ENCODE measurements around the gene UBE3B. TPM values are rescaled to one million over a fixed set of nuclear protein-coding genes. Genes with fewer than 3 reads are reported as not detected.

Gene UBE3B
- total RNA-seq, 4 donors from 2014 or later = 42.4 to 59.2 (median 49.1) TPM

- Histone ChIP-seq H3K36me3 (peaks cover 8 to 99% (median 74%) of the 10 kb centered on the region in 4 donors), H3K4me3 (no peak overlapping the region), H3K4me1 (no peaks in the 10 kb centered on the region), H3K27ac (replicated peaks in 1 of 4) (no peak overlapping the region), H3K9me3 (no peaks in the 10 kb centered on the region), H3K27me3 (no peaks in the 10 kb centered on the region)
- no peak for TF ChIP-seq EP300 (IDR thresholded peaks at IDR 0.05)
- TF ChIP-seq POLR2AphosphoS5 (IDR thresholded peaks at IDR 0.05) = no peak
- TF ChIP-seq CTCF (IDR thresholded peaks at IDR 0.05) = no peak
- no peak for TF ChIP-seq POLR2A (IDR thresholded peaks at IDR 0.05; ENCODE audit: low read depth)
- no peak for DNase-seq (ENCODE audit: extremely low spot score)
- 95% methylated on average over 3 of the region's 4 CpGs for WGBS
- intact Hi-C loops (cut with DNase I) = no loop called here
Observed at GRCh38 chr12:109562871-109563270, 85.4 kb downstream of the UBE3B start.

- Histone ChIP-seq H3K4me1 (no peaks in the 10 kb centered on the region), H3K36me3 (peaks cover 8 to 99% (median 78%) of the 10 kb centered on the region in 4 donors), H3K27ac (replicated peaks in 1 of 4) (peak overlapping the region in 1 of 4 donors; percentile 14), H3K27me3 (no peaks in the 10 kb centered on the region), H3K9me3 (no peaks in the 10 kb centered on the region), H3K4me3 (no peak overlapping the region)
- TF ChIP-seq POLR2AphosphoS5 (IDR thresholded peaks at IDR 0.05) = no peak
- TF ChIP-seq CTCF (IDR thresholded peaks at IDR 0.05) = no peak
- TF ChIP-seq EP300 (IDR thresholded peaks at IDR 0.05) = no peak
- TF ChIP-seq POLR2A (IDR thresholded peaks at IDR 0.05; ENCODE audit: low read depth) = no peak
- 89% methylated on average over 28 of the region's 30 CpGs for WGBS
- no peak for DNase-seq (ENCODE audit: extremely low spot score)
- intact Hi-C loops (cut with DNase I) = no loop called here
Observed at GRCh38 chr12:109563291-109564284, 86.2 kb downstream of the UBE3B start.

- intact Hi-C loops (cut with DNase I) = no loop called here
- Histone ChIP-seq H3K4me1 (no peaks in the 10 kb centered on the region), H3K36me3 (peaks cover 8 to 99% (median 72%) of the 10 kb centered on the region in 4 donors), H3K27ac (replicated peaks in 1 of 4) (no peak overlapping the region), H3K4me3 (no peak overlapping the region), H3K27me3 (no peaks in the 10 kb centered on the region), H3K9me3 (no peaks in the 10 kb centered on the region)
- DNase-seq (ENCODE audit: extremely low spot score) = no peak
- no peak for TF ChIP-seq CTCF (IDR thresholded peaks at IDR 0.05)
- TF ChIP-seq POLR2A (IDR thresholded peaks at IDR 0.05; ENCODE audit: low read depth) = no peak
- no peak for TF ChIP-seq POLR2AphosphoS5 (IDR thresholded peaks at IDR 0.05)
- no peak for TF ChIP-seq EP300 (IDR thresholded peaks at IDR 0.05)
- WGBS = 100% methylated on average over 4 of the region's 8 CpGs
Observed at GRCh38 chr12:109566424-109566823, 89.0 kb downstream of the UBE3B start.

GRCh38 chr12:109567296-109567695, 89.9 kb downstream of the UBE3B start:
- H3K9me3 ChIP-seq = no peaks in the 10 kb centered on the region
- DNase-seq (ENCODE audit: extremely low spot score) = no peak
- no peak for TF ChIP-seq POLR2AphosphoS5 (IDR thresholded peaks at IDR 0.05)
- no peak for TF ChIP-seq POLR2A (IDR thresholded peaks at IDR 0.05; ENCODE audit: low read depth)
- TF ChIP-seq EP300 (IDR thresholded peaks at IDR 0.05) = no peak
- TF ChIP-seq CTCF (IDR thresholded peaks at IDR 0.05) = no peak
- H3K4me1 ChIP-seq = peaks cover under 1 to 8% (median 3%) of the 10 kb centered on the region in 4 donors
- H3K36me3 ChIP-seq = peaks cover 8 to 93% (median 63%) of the 10 kb centered on the region in 4 donors
- H3K27ac ChIP-seq (replicated peaks in 1 of 4) = no peak overlapping the region
- WGBS = 86% methylated on average over 10 of the region's 10 CpGs
- H3K27me3 ChIP-seq = no peaks in the 10 kb centered on the region
- H3K4me3 ChIP-seq = no peak overlapping the region
- intact Hi-C loops (cut with DNase I) = no loop called here
